Peyer's patch (tissue), 4 donors: ENCODE measurements around the gene PSMA8.

ENCODE experiments used
- CTCF ChIP-seq, 6 experiments: fragments of 450-650 bp in 4 of 6; fragments of 200-600 bp in 2 of 6; sonication (generic) in 1 of 6; IDR thresholded peaks; one replicate each; pipeline ENCODE4 v1.5.1; 2017 to 2019; ENCODE audit warnings: antibody characterized with exemption in 6 of 6, mild to moderate bottlenecking in 3 of 6, moderate library complexity in 1 of 6
- POLR2A ChIP-seq, 2 donors: fragments of 450-650 bp; IDR thresholded peaks; one replicate each; pipeline ENCODE4 v1.5.1; 2017; ENCODE audit warnings: antibody characterized with exemption in 2 of 2, mild to moderate bottlenecking in 2 of 2, moderate library complexity in 2 of 2

GRCh38 chr18:26085056-26085455 lies 48.6 kb upstream of the PSMA8 start:
- no peak for TF ChIP-seq POLR2A (IDR thresholded peaks at IDR 0.05)
- TF ChIP-seq CTCF (IDR thresholded peaks at IDR 0.05) = no peak
